Panc1 (cell line): Measurements from ENCODE around the gene SLC25A41.

ENCODE experiments used
- POLR2AphosphoS5 ChIP-seq: IDR thresholded peaks from 2 replicates; pipeline ENCODE4 v1.6.1; 2012; ENCODE audit warnings: mild to moderate bottlenecking, low read depth, low read length, moderate library complexity
- TF ChIP-seq, protein P1 (sequence below): fragments of 450-650 bp; IDR thresholded peaks from 2 replicates; pipeline ENCODE4 v1.5.1; 2017; ENCODE audit warnings: mild to moderate bottlenecking

DNA sequence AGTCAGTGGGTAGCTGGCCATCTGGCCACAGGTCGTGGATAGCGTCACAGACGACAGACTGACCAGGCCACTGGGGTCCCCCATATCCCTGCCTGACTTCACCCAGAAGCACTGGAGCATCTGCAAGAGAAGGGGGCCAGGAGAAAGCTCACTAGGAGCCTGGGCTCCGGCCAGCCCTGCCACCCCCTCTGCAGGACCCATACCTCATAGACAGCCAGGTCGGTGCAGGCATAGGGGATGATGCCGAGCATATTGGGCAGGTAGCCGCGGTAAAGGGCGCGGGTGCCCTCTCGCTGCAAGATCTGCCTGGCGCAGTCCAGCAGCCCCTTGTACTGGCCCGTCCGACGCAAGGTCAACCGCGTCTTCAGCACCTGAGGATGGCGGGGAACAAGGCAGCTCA, 6.4 kb downstream of the SLC25A41 start:
- TF ChIP-seq, protein P1, sequence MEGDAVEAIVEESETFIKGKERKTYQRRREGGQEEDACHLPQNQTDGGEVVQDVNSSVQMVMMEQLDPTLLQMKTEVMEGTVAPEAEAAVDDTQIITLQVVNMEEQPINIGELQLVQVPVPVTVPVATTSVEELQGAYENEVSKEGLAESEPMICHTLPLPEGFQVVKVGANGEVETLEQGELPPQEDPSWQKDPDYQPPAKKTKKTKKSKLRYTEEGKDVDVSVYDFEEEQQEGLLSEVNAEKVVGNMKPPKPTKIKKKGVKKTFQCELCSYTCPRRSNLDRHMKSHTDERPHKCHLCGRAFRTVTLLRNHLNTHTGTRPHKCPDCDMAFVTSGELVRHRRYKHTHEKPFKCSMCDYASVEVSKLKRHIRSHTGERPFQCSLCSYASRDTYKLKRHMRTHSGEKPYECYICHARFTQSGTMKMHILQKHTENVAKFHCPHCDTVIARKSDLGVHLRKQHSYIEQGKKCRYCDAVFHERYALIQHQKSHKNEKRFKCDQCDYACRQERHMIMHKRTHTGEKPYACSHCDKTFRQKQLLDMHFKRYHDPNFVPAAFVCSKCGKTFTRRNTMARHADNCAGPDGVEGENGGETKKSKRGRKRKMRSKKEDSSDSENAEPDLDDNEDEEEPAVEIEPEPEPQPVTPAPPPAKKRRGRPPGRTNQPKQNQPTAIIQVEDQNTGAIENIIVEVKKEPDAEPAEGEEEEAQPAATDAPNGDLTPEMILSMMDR: no peak
- no peak for TF ChIP-seq POLR2AphosphoS5
